NT2/D1 (cell line): ENCODE measurements around the gene DOCK1.

Experiments
- SUZ12 ChIP-seq: IDR thresholded peaks from 2 replicates; pipeline ENCODE4 v1.6.1; 2011; ENCODE audit not compliant: insufficient read length, insufficient read depth; ENCODE audit errors: extremely low read depth
- ZNF274 ChIP-seq: IDR thresholded peaks from 2 replicates; pipeline ENCODE4 v1.6.1; 2011; ENCODE audit warnings: mild to moderate bottlenecking, low read depth, low read length

DNA sequence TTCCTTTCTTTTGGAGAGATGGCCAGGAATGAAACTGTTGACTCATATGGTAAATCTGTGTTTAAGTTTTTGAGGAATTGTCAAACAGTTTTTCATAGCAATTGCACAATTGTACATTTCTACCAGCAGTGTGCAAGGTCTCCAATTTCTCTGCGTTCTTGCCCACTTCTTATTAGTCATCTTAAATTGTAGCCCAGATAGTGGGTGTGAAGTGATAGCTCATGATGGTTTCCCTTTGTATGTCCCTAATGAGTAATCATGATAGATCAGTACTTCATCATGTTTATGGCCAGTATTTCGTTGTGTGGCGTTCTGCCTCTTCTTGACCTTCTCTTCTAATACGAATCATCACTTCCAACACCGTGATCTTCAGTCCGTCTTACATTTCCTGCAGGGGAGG is 136.3 kb downstream of the DOCK1 start:
- TF ChIP-seq ZNF274 (no peak), SUZ12 (no peak)
